NCI-H1092 treated with DMSO at 0.1 percent for 48 hours (cell line): ENCODE results near the gene SLC43A2.
"Not testable (repeated sequence)": the region's sequence is repeated elsewhere in the genome, so short reads cannot be mapped to it uniquely, and the experiment has no call there.

Experiments
- DNase-seq: peaks from one replicate; lab custom pipeline; 2025; lab: John Stamatoyannopoulos, UW

SLC43A2 gene

DNA sequence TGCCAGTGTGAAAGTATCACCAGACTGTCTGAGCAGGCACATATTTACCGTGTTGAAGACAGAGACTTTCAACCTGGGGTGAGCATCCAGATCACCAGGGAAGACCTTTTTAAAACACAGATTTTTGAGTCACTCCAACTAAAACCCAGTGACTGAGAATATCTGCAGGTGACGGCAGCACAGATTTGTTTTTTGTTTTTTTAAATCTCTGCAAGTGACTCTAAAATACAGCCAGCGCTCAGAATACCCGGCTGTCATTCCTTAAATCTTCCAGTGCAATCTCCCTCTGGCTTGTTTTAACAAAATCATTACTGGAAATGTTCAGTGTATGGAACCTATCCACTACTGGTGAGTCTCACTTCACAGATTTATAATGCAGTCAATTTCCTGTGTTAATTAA, 92.9 kb downstream of the SLC43A2 start:
- DNase-seq: no peak

DNA sequence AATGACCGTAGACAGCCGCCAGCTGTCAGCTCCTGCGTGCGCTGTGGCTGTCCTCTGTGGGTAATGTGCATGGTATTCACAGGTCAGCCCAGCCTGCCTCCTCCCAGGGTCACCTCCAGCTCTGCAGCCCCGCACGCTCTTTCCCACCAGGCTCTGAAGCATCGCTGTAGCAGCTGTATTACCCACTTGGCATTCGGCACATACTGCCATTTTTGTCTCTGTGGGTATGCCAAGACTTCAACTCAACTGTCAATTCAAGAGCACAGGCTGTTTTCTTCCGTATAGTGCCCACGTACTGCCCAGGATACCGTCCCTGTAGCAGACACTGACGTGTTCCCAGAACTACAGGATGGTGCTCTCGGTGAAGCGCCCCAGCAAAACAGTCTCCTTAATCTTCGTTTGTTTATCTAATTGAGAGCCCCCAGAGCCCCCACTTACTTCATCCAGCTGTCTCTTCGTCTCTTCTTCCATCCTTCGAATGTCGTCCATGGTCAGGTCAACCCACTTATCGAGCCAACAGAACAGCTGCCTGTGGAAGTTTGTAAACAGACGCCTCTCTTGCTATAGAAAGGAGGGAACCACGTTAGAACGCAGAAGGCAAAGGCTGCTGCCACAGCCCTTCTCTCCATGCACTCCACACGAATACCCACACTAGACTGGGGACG, 94.8 kb downstream of the SLC43A2 start:
- DNase-seq: no peak

GRCh38 chr17:1532836-1533602, 95.6 kb downstream of the SLC43A2 start:
- no peak for DNase-seq

- DNase-seq: no peak
Observed at GRCh38 chr17:1529863-1530262, 98.8 kb downstream of the SLC43A2 start.

DNA sequence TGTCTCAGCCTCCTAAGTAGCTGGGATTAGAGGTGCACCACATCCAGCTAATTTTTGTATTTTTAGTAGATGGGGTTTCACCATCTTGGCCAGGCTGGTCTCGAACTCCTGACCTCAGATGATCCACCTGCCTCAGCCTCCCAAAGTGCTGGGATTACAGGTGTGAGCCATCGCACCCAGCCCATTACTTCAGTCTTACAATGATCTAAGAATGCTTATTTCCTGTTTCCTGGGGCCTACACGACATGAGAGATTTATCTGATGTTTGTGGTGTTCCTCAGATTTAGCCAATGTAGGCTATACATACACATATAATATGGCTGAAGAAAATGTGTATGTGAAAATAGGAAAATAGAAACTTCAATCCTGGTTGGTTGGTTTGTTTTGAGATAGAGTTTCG, 101.8 kb downstream of the SLC43A2 start:
- DNase-seq: not testable (repeated sequence)

DNA sequence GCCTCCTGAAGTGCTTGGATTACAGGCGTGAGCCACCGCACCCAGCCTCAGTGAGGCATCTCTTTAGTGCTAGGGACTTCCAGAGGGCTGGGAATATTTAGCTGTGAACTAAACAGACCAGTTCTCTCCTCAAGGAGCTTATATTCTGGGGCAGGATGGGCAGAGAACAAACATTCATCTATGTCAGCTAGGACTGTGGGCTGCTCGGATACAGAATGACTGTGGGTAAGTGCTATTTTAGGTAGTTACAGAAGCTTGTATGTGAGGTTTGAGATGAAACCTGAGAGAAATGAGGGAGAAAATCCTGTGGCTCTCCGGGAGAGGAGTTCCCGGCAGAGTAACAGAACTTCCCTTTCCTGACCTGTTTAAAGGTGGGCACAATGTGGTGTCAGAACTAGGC, 106.0 kb downstream of the SLC43A2 start:
- DNase-seq: no peak

DNA sequence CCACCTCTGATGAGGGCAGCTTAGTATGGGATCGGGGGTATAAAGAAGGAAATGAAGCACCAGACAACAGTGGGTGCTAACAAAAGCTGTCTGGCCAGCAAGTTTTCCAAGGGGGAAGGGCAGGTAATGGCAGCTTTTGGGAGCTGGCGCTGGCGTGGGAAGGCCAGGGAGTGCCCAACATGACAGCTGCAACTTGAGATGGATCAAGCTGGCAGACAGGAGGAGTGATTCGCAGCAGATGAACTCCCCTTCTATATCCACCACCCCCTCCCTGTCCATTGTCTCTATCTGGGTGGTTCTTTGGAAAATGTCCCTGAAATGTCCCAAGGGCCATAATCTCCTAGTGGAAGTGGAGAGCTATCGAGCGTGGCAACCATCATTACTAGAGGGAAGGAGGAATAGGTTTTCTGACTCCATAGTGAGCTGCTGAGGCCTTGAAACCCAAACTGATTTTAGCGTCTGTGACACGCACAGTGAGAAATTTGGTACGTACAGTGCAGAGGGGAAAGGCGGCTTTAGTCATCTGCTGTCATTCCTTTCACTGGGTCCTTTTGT, 107.5 kb downstream of the SLC43A2 start:
- peak; percentile 5 for DNase-seq

GRCh38 chr17:1519678-1520077, 109.0 kb downstream of the SLC43A2 start:
- DNase-seq: no peak
